ENCODE measurements around the gene KCNB1. TPM values are rescaled to one million over a fixed set of nuclear protein-coding genes. Genes with fewer than 3 reads are reported as not detected.

Gene KCNB1
- 0.29 TPM in 1 of 2 replicates, not detected in the other for total RNA-seq

DNA sequence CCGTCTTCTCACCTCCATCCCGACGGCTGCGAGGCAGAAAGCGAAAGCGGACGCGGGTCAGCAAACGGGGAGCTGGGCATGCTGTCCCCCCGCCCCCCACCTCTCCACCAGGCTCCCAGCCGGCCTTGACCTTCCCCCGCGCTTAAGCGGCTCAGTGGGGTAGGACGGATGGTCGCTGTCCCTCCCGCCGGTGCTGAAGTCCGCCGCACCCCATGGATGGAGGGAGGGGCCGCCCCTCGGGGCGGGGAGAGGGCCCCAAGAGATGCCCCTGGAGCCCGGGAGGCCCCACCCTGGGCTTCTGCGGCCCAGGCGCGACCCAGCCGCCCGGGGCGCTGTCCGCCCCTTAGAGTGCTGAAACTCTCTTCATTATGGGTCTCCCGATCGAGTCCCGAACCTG lies at the start of gene KCNB1:
Gene KCNB1, minus strand, starts transcription at position 48 of the 397 bp plus-strand sequence. CDS start 188 bp downstream, outside the sequence.

Other genes starting within 250 kb of the KCNB1 start
- 18.1 and 18.5 TPM in 2 replicates for gene ZNFX1, start 204.6 kb downstream of the KCNB1 start, total RNA-seq
- gene PTGIS, start 85.5 kb upstream of the KCNB1 start, total RNA-seq: 0.58 and 0.89 TPM in 2 replicates
- gene B4GALT5, start 231.2 kb upstream of the KCNB1 start, total RNA-seq: 10.7 and 11.2 TPM in 2 replicates

All from myometrial cell (primary cell).